IMR-90 (cell line): ENCODE results near the gene RGS3. TPM values are rescaled to one million over a fixed set of nuclear protein-coding genes. Genes with fewer than 3 reads are reported as not detected.
A peak's percentile ranks its signal among the peaks of the same experiment; 100 is the strongest.

Experiments
- ATAC-seq: fragments of 200-7000 bp; cut with Tn5 transposase; 2 replicates; pipeline ENCODE4 v1.9.1; 2020; ENCODE audit warnings: low read depth, mild to moderate bottlenecking, moderate library complexity
- BruUV-seq: library from RNA; stranded (reverse); fragments of 400-500 nt; replicated peaks from 2 replicates; lab custom pipeline; 2021; lab: Mats Ljungman, UMichigan
- CTCF ChIA-PET: fragments of 300-600 bp; formaldehyde crosslinking; extraction: SDS; loops from one replicate; lab custom pipeline; 2021; ENCODE audit warnings: antibody characterized with exemption; lab: Yijun Ruan, JAX
- POLR2A ChIA-PET: fragments of 300-600 bp; sonication (Branson Sonifier 250); formaldehyde crosslinking; loops from one replicate; lab custom pipeline; 2022; ENCODE audit warnings: antibody characterized with exemption; ENCODE audit not compliant: unreplicated experiment; lab: Charles Lee
- DNase-seq: peaks from one replicate; pipeline ENCODE4 v3.0.0; 2013
- H2AFZ ChIP-seq: replicated peaks from 2 replicates; pipeline ENCODE3; 2013; ENCODE audit warnings: low read length, mild to moderate bottlenecking; ENCODE audit not compliant: poor library complexity
- H2AK5ac ChIP-seq: 2 replicates; pipeline ENCODE4 v1.6.1; 2013; ENCODE audit warnings: low read depth, low read length, inconsistent platforms
- H2AK9ac ChIP-seq: replicated peaks from 2 replicates; pipeline ENCODE3; 2013; ENCODE audit warnings: mild to moderate bottlenecking, low read depth, low read length, moderate library complexity; ENCODE audit not compliant: poor library complexity
- H2BK120ac ChIP-seq: 2 replicates; pipeline ENCODE4 v1.6.1; 2013; ENCODE audit warnings: low read depth, low read length, inconsistent platforms
- H2BK15ac ChIP-seq: 3 replicates; pipeline ENCODE4 v1.6.1; 2013; ENCODE audit warnings: low read depth, low read length, inconsistent platforms
- H2BK20ac ChIP-seq: 2 replicates; pipeline ENCODE4 v1.6.1; 2013; ENCODE audit warnings: low read depth, mild to moderate bottlenecking, inconsistent platforms, low read length, moderate library complexity
- H2BK5ac ChIP-seq: 2 replicates; pipeline ENCODE4 v1.6.1; 2013; ENCODE audit warnings: mild to moderate bottlenecking, low read depth, low read length, inconsistent platforms; ENCODE audit not compliant: poor library complexity, severe bottlenecking
- H3K14ac ChIP-seq: replicated peaks from 2 replicates; pipeline ENCODE4 v1.6.1; 2013; ENCODE audit warnings: low read depth, low read length, inconsistent platforms
- H3K18ac ChIP-seq: 2 replicates; pipeline ENCODE4 v1.6.1; 2013; ENCODE audit warnings: low read depth, low read length, control low read depth
- H3K23ac ChIP-seq: 2 replicates; pipeline ENCODE4 v1.6.1; 2013; ENCODE audit warnings: low read depth, low read length, inconsistent platforms
- H3K27ac ChIP-seq: 2 replicates; pipeline ENCODE4 v1.5.1; 2013; ENCODE audit warnings: mild to moderate bottlenecking, control low read depth, low read length; ENCODE audit not compliant: insufficient read depth
- H3K27me3 ChIP-seq: 2 replicates; pipeline ENCODE4 v1.6.1; 2013; ENCODE audit warnings: low read length; ENCODE audit not compliant: control insufficient read depth, insufficient read depth
- H3K36me3 ChIP-seq: 2 replicates; pipeline ENCODE4 v1.6.1; 2013; ENCODE audit warnings: low read length, mixed read lengths; ENCODE audit not compliant: control insufficient read depth, insufficient read depth
- H3K4ac ChIP-seq: 2 replicates; pipeline ENCODE4 v1.6.1; 2013; ENCODE audit warnings: low read depth, low read length, inconsistent platforms
- H3K4me1 ChIP-seq: 2 replicates; pipeline ENCODE4 v1.6.1; 2013; ENCODE audit warnings: low read length, mixed read lengths; ENCODE audit not compliant: control insufficient read depth, insufficient read depth
- H3K4me2 ChIP-seq: 2 replicates; pipeline ENCODE4 v1.6.1; 2013; ENCODE audit warnings: low read depth, mild to moderate bottlenecking, control low read depth, low read length, moderate library complexity
- H3K4me3 ChIP-seq: 2 replicates; pipeline ENCODE4 v1.5.1; 2013; ENCODE audit warnings: low read depth, mild to moderate bottlenecking, control low read depth, low read length, moderate library complexity; ENCODE audit not compliant: insufficient read depth
- H3K56ac ChIP-seq: 2 replicates; pipeline ENCODE4 v1.6.1; 2013; ENCODE audit warnings: low read length, inconsistent platforms; ENCODE audit not compliant: insufficient read depth; ENCODE audit errors: extremely low read depth
- H3K79me1 ChIP-seq, 2 experiments: 2 replicates each; pipeline ENCODE4 v1.6.1; 2013; ENCODE audit warnings: low read length in 2 of 2, inconsistent platforms in 1 of 2, low read depth in 1 of 2
- H3K9ac ChIP-seq: 2 replicates; pipeline ENCODE4 v1.6.1; 2013; ENCODE audit warnings: low read depth, low read length, control low read depth
- H3K9me1 ChIP-seq: 2 replicates; pipeline ENCODE4 v1.6.1; 2013; ENCODE audit warnings: low read length, inconsistent platforms; ENCODE audit not compliant: insufficient read depth
- H3K9me3 ChIP-seq: 2 replicates; pipeline ENCODE4 v1.6.1; 2013; ENCODE audit warnings: low read length; ENCODE audit not compliant: control insufficient read depth, insufficient read depth
- H4K20me1 ChIP-seq: 2 replicates; pipeline ENCODE4 v1.6.1; 2013; ENCODE audit warnings: low read length, inconsistent platforms; ENCODE audit not compliant: insufficient read depth
- H4K5ac ChIP-seq: 2 replicates; pipeline ENCODE4 v1.6.1; 2013; ENCODE audit warnings: mild to moderate bottlenecking, low read depth, low read length, control low read depth
- H4K8ac ChIP-seq, 2 experiments: 2 replicates each; pipeline ENCODE4 v1.6.1; 2013; ENCODE audit warnings: low read depth in 2 of 2, low read length in 2 of 2, control low read depth in 1 of 2, inconsistent platforms in 1 of 2
- H4K91ac ChIP-seq: 2 replicates; pipeline ENCODE4 v1.6.1; 2013; ENCODE audit warnings: low read depth, low read length, inconsistent platforms; ENCODE audit not compliant: insufficient read depth
- BHLHE40 ChIP-seq: fragments of 150-350 bp; IDR thresholded peaks from 2 replicates; pipeline ENCODE4 v1.6.1; 2016; ENCODE audit warnings: mild to moderate bottlenecking, low read depth, low read length
- CEBPB ChIP-seq: IDR thresholded peaks from 2 replicates; pipeline ENCODE4 v1.6.1; 2012; ENCODE audit warnings: low read depth, low read length, improper control_type of control experiment
- CHD1 ChIP-seq: IDR thresholded peaks from 2 replicates; pipeline ENCODE4 v1.6.1; 2012; ENCODE audit warnings: low read depth, low read length, improper control_type of control experiment
- CTCF ChIP-seq: conservative IDR thresholded peaks from 2 replicates; pipeline ENCODE4 v1.5.1; 2012; ENCODE audit warnings: mild to moderate bottlenecking, low read depth, low read length, improper control_type of control experiment
- ELK1 ChIP-seq: fragments of 150-350 bp; IDR thresholded peaks from 2 replicates; pipeline ENCODE4 v1.6.1; 2016; ENCODE audit warnings: low read depth, mild to moderate bottlenecking, low read length, moderate library complexity, borderline replicate concordance
- FOS ChIP-seq: fragments of 150-350 bp; IDR thresholded peaks from 2 replicates; pipeline ENCODE4 v1.6.1; 2016; ENCODE audit warnings: low read depth, low read length
- MAFK ChIP-seq: IDR thresholded peaks from 2 replicates; pipeline ENCODE4 v1.6.1; 2012; ENCODE audit warnings: low read depth, low read length, improper control_type of control experiment
- MAZ ChIP-seq: IDR thresholded peaks from 2 replicates; pipeline ENCODE4 v1.6.1; 2012; ENCODE audit warnings: low read depth, mild to moderate bottlenecking, low read length, improper control_type of control experiment, moderate library complexity, borderline replicate concordance
- MXI1 ChIP-seq: IDR thresholded peaks from 2 replicates; pipeline ENCODE4 v1.6.1; 2012; ENCODE audit warnings: low read depth, mild to moderate bottlenecking, low read length, moderate library complexity, borderline replicate concordance
- NFE2L2 ChIP-seq: fragments of 150-350 bp; IDR thresholded peaks from 2 replicates; pipeline ENCODE4 v1.6.1; 2016; ENCODE audit warnings: low read depth, mild to moderate bottlenecking, low read length
- POLR2A ChIP-seq: IDR thresholded peaks from 2 replicates; pipeline ENCODE4 v1.6.1; 2012; ENCODE audit warnings: mild to moderate bottlenecking, low read depth, low read length
- RAD21 ChIP-seq: IDR thresholded peaks from 2 replicates; pipeline ENCODE4 v1.6.1; 2012; ENCODE audit warnings: low read length, improper control_type of control experiment
- RCOR1 ChIP-seq: IDR thresholded peaks from 2 replicates; pipeline ENCODE4 v1.6.1; 2012; ENCODE audit warnings: mild to moderate bottlenecking, low read length, improper control_type of control experiment; ENCODE audit not compliant: insufficient replicate concordance
- RFX5 ChIP-seq: IDR thresholded peaks from 2 replicates; pipeline ENCODE4 v1.8.0; 2012; ENCODE audit warnings: low read depth, mild to moderate bottlenecking, low read length, moderate library complexity
- SMC3 ChIP-seq: fragments of 150-350 bp; IDR thresholded peaks from 2 replicates; pipeline ENCODE4 v1.6.1; 2016; ENCODE audit warnings: low read depth, mild to moderate bottlenecking, antibody characterized with exemption, low read length, moderate library complexity
- USF2 ChIP-seq: fragments of 150-350 bp; IDR thresholded peaks from 2 replicates; pipeline ENCODE4 v1.6.1; 2017; ENCODE audit warnings: mild to moderate bottlenecking, antibody characterized with exemption, low read length, low read depth
- WGBS, 2 experiments: methylation state at CpG; one replicate each; pipeline versions ENCODE4 v1.1.5 to v1.1.7; 2013; ENCODE audit warnings: missing lambda C conversion rate in 2 of 2; ENCODE audit not compliant: insufficient read length in 1 of 2; ENCODE audit errors: extremely low coverage in 2 of 2; 5-methylcytosine and 5-hydroxymethylcytosine counted together
- dilution Hi-C: fragments of 300-500 bp; cut with HindIII; formaldehyde crosslinking; loops from one replicate; pipeline ENCODE4 v1.14.3; 2018; ENCODE audit warnings: low sequenced_read_pairs; ENCODE audit not compliant: unreplicated experiment
- in situ Hi-C: fragments of 300-500 bp; cut with MboI; formaldehyde crosslinking; loops from 3 replicates; pipeline ENCODE4 v1.14.3; 2019; ENCODE audit warnings: low sequenced_read_pairs, inconsistent platforms, mixed read lengths
- intact Hi-C: fragments of 100-400 bp; cut with micrococcal nuclease; formaldehyde crosslinking; loops from 2 replicates; pipeline ENCODE4 v1.10.0; 2022
- polyA plus RNA-seq, 3 experiments: library from polyadenylated mRNA; depleted of rRNA; stranded (reverse); fragments of >200 nt; gene quantifications; 2 replicates each; pipeline ENCODE4 v1.2.3, GENCODE V29; 2012; ENCODE audit warnings: low replicate concordance in 1 of 3
- total RNA-seq: library from RNA; depleted of rRNA; stranded (reverse); fragments of >200 nt; gene quantifications from 2 replicates; pipeline ENCODE4 v1.2.3, GENCODE V29; 2012

The RGS3 gene
- total and polyA plus RNA-seq, 2 of the 4 experiments (the other 2 are of a cell fraction) = 51.8 to 65.6 TPM

- dilution Hi-C loops = no loop called here
- ChIA-PET CTCF (interaction anchor here (2.5 kb wide), 1 partner anchor 33 kb away, joined by 7 read pairs; no protein-coding TSS in a partner anchor), POLR2A (no interaction called here)
- Histone ChIP-seq H3K9me3 (no peaks in the 10 kb centered on the region), H2BK5ac (peak overlapping the region; percentile 41), H3K14ac (peak overlapping the region; percentile 82), H3K79me1 (peaks cover 3 to 5% of the 10 kb centered on the region in 2 experiments; a peak in 3 of 4 replicates), H3K36me3 (no peaks in the 10 kb centered on the region), H2BK120ac (peak overlapping the region; percentile 91), H2AK5ac (peak overlapping the region; percentile 85; the same call in 1 of the 2 replicates), H3K27ac (no peak overlapping the region), H3K56ac (no peak overlapping the region), H2AFZ (peak overlapping the region; percentile 55), H3K9ac (no peak overlapping the region), H3K18ac (peak overlapping the region; percentile 79), H4K8ac (peak overlapping the region in 1 of 2 experiments; percentile 84; a peak in 2 of 4 replicates), H3K4me1 (peaks cover 29% of the 10 kb centered on the region), H3K27me3 (no peaks in the 10 kb centered on the region), H3K23ac (peak overlapping the region; percentile 28; the same call in 1 of the 2 replicates), H3K4ac (peak overlapping the region; percentile 49), H3K9me1 (peaks cover 23% of the 10 kb centered on the region), H3K4me3 (no peak overlapping the region), H4K20me1 (no peaks in the 10 kb centered on the region), H2BK20ac (peak overlapping the region; percentile 79; the same call in 1 of the 2 replicates), H4K91ac (no peak overlapping the region; the same call in 1 of the 2 replicates), H4K5ac (peak overlapping the region; percentile 80; the same call in 1 of the 2 replicates), H2BK15ac (peak overlapping the region; percentile 73; the same call in 1 of the 3 replicates), H3K4me2 (peak overlapping the region; percentile 26; the same call in 1 of the 2 replicates), H2AK9ac (peak overlapping the region; percentile 2)
- ATAC-seq (no peak; the same call in 1 of the 2 replicates), DNase-seq (peak; percentile 50)
- intact Hi-C loops = no loop called here
- no peak for TF ChIP-seq RAD21
- no peak for TF ChIP-seq NFE2L2
- no peak for TF ChIP-seq MAFK
- no peak for TF ChIP-seq SMC3
- no peak for TF ChIP-seq CEBPB
- no peak for TF ChIP-seq MAZ
- TF ChIP-seq RCOR1 = no peak
- no peak for TF ChIP-seq POLR2A
- TF ChIP-seq MXI1 = no peak
- no peak for TF ChIP-seq ELK1
- TF ChIP-seq CTCF = no peak
- no peak for TF ChIP-seq RFX5
- TF ChIP-seq FOS = no peak
- TF ChIP-seq USF2 = no peak
- no peak for TF ChIP-seq BHLHE40
- TF ChIP-seq CHD1 = no peak
- BruUV-seq = no TSS peak
- in situ Hi-C loops = no loop called here
- WGBS, 2 experiments = no CpG with 5 or more reads among the region's 9 CpGs
Observed at GRCh38 chr9:113624721-113625120, 161.2 kb downstream of the RGS3 start.
